WTC11 (cell line): ENCODE measurements around the gene ACMSD. TPM values are rescaled to one million over a fixed set of nuclear protein-coding genes. Genes with fewer than 3 reads are reported as not detected.

Source experiments
- ATAC-seq: fragments of 200-7000 bp; cut with Tn5 transposase; 2 replicates; pipeline ENCODE4 v1.10.0; 2021; ENCODE audit warnings: mild to moderate bottlenecking, moderate library complexity
- CTCF ChIA-PET: fragments of 300-600 bp; sonication (Branson Sonifier 250); formaldehyde crosslinking; loops from one replicate; lab custom pipeline; 2021; ENCODE audit warnings: antibody characterized with exemption; lab: Charles Lee
- POLR2A ChIA-PET: fragments of 350-600 bp; sonication (Branson Sonifier 250); formaldehyde crosslinking; loops from one replicate; lab custom pipeline; 2021; ENCODE audit warnings: antibody characterized with exemption; lab: Charles Lee
- DNase-seq: peaks from one replicate; pipeline ENCODE4 v3.0.0; 2021; ENCODE audit warnings: low spot score
- H3K27ac Mint-ChIP-seq: 2 replicates; pipeline ENCODE4 v1.8.0; 2021; ENCODE audit warnings: mixed read lengths
- H3K27me3 Mint-ChIP-seq: 2 replicates; pipeline ENCODE4 v1.8.0; 2021; ENCODE audit warnings: low read depth, mild to moderate bottlenecking, moderate library complexity, mixed read lengths
- H3K36me3 Mint-ChIP-seq: 2 replicates; pipeline ENCODE4 v1.8.0; 2021; ENCODE audit warnings: mixed read lengths
- H3K4me1 Mint-ChIP-seq: 2 replicates; pipeline ENCODE4 v1.8.0; 2022; ENCODE audit warnings: mixed read lengths
- H3K4me3 Mint-ChIP-seq: 2 replicates; pipeline ENCODE4 v1.8.0; 2021; ENCODE audit warnings: mild to moderate bottlenecking, moderate library complexity, mixed read lengths
- H3K9me3 Mint-ChIP-seq: 2 replicates; pipeline ENCODE4 v1.8.0; 2021; ENCODE audit warnings: mixed read lengths
- ATF6 ChIP-seq: sonication (generic); formaldehyde crosslinking; IDR thresholded peaks from 2 replicates; pipeline ENCODE4 v1.8.1; 2023; ENCODE audit warnings: mild to moderate bottlenecking, missing genetic modification reagents
- CBFB ChIP-seq: sonication (generic); formaldehyde crosslinking; IDR thresholded peaks from 2 replicates; pipeline ENCODE4 v1.8.1; 2022; ENCODE audit warnings: mild to moderate bottlenecking, low read depth, missing genetic modification reagents
- ESRRA ChIP-seq: sonication (generic); formaldehyde crosslinking; IDR thresholded peaks from 2 replicates; pipeline ENCODE4 v1.8.1; 2022; ENCODE audit warnings: mild to moderate bottlenecking, missing genetic modification reagents, borderline replicate concordance
- FOXK1 ChIP-seq: sonication (generic); formaldehyde crosslinking; IDR thresholded peaks from 2 replicates; pipeline ENCODE4 v1.8.0; 2022; ENCODE audit warnings: mild to moderate bottlenecking, moderate library complexity, missing genetic modification reagents
- GABPB1 ChIP-seq: sonication (generic); formaldehyde crosslinking; IDR thresholded peaks from 2 replicates; pipeline ENCODE4 v1.8.1; 2023; ENCODE audit warnings: mild to moderate bottlenecking, missing genetic modification reagents
- IRF1 ChIP-seq: sonication (generic); formaldehyde crosslinking; IDR thresholded peaks from 2 replicates; pipeline ENCODE4 v1.8.0; 2023; ENCODE audit warnings: missing genetic modification reagents
- JAZF1 ChIP-seq: fragments of 250-450 bp; sonication (Bioruptor Pico); IDR thresholded peaks from 2 replicates; pipeline ENCODE4 v1.9.0; 2021; ENCODE audit warnings: moderate library complexity, mild to moderate bottlenecking, inconsistent platforms
- MLX ChIP-seq: sonication (generic); formaldehyde crosslinking; IDR thresholded peaks from 2 replicates; pipeline ENCODE4 v1.8.1; 2023; ENCODE audit warnings: mild to moderate bottlenecking, missing genetic modification reagents, moderate library complexity
- MXD4 ChIP-seq: fragments of 250-450 bp; sonication (Bioruptor Pico); IDR thresholded peaks from 2 replicates; pipeline ENCODE4 v1.8.0; 2021; ENCODE audit warnings: mild to moderate bottlenecking, moderate library complexity, borderline replicate concordance
- MYBL2 ChIP-seq: sonication (generic); formaldehyde crosslinking; IDR thresholded peaks from 2 replicates; pipeline ENCODE4 v1.8.1; 2023; ENCODE audit warnings: mild to moderate bottlenecking, moderate library complexity, missing genetic modification reagents
- PRDM15 ChIP-seq: sonication (generic); formaldehyde crosslinking; IDR thresholded peaks from 2 replicates; pipeline ENCODE4 v1.8.0; 2022; ENCODE audit warnings: missing genetic modification reagents
- SP1 ChIP-seq: sonication (generic); formaldehyde crosslinking; conservative IDR thresholded peaks from 2 replicates; pipeline ENCODE4 v1.8.1; 2022; ENCODE audit warnings: missing genetic modification reagents
- ZNF121 ChIP-seq: sonication (generic); formaldehyde crosslinking; IDR thresholded peaks from 2 replicates; pipeline ENCODE4 v1.8.0; 2023; ENCODE audit warnings: missing genetic modification reagents
- ZNF232 ChIP-seq: sonication (generic); formaldehyde crosslinking; IDR thresholded peaks from 2 replicates; pipeline ENCODE4 v1.8.0; 2022; ENCODE audit warnings: mild to moderate bottlenecking, missing genetic modification reagents
- ZNF263 ChIP-seq: sonication (generic); formaldehyde crosslinking; IDR thresholded peaks from 2 replicates; pipeline ENCODE4 v1.8.1; 2022; ENCODE audit warnings: low read depth, mild to moderate bottlenecking, moderate library complexity, missing genetic modification reagents
- ZNF317 ChIP-seq: sonication (generic); formaldehyde crosslinking; IDR thresholded peaks from 2 replicates; pipeline ENCODE4 v1.8.1; 2023; ENCODE audit warnings: low read depth, mild to moderate bottlenecking, moderate library complexity, missing genetic modification reagents, borderline replicate concordance
- ZNF396 ChIP-seq: fragments of 250-450 bp; sonication (Bioruptor Pico); IDR thresholded peaks from 2 replicates; pipeline ENCODE4 v1.8.0; 2021; ENCODE audit warnings: mild to moderate bottlenecking, moderate library complexity, borderline replicate concordance
- ZNF512 ChIP-seq: sonication (generic); formaldehyde crosslinking; IDR thresholded peaks from 2 replicates; pipeline ENCODE4 v1.8.1; 2022; ENCODE audit warnings: missing genetic modification reagents, borderline replicate concordance
- total RNA-seq: library from RNA; stranded (reverse); gene quantifications from 3 replicates; pipeline ENCODE4 v1.2.3, GENCODE V29; 2021

Gene ACMSD
- total RNA-seq, 1 experiment from 2014 or later: not detected

GRCh38 chr2:134835471-134835870 lies 2.9 kb upstream of the ACMSD start:
- H3K27ac Mint-ChIP-seq: no peak overlapping the region
- ChIA-PET CTCF (no interaction called here), POLR2A (no interaction called here)
- ATAC-seq: no peak
- H3K9me3 Mint-ChIP-seq: peaks cover 28% of the 10 kb centered on the region
- H3K4me1 Mint-ChIP-seq: peaks cover 8% of the 10 kb centered on the region; the same call in 1 of the 2 replicates
- DNase-seq: no peak
- H3K4me3 Mint-ChIP-seq: no peak overlapping the region
- TF ChIP-seq MYBL2 (CRISPR knock-in tag) (no peak), ZNF317 (CRISPR knock-in tag) (peak; percentile 58; the same call in 1 of the 2 replicates)
- H3K27me3 Mint-ChIP-seq: no peaks in the 10 kb centered on the region; the same call in 1 of the 2 replicates
- peaks cover 19% of the 10 kb centered on the region for H3K36me3 Mint-ChIP-seq

GRCh38 chr2:134836986-134837385 lies 1.4 kb upstream of the ACMSD start:
- no peak overlapping the region for H3K4me3 Mint-ChIP-seq
- TF ChIP-seq PRDM15 (CRISPR knock-in tag) (no peak), MXD4 (CRISPR knock-in tag) (no peak), ZNF121 (no peak), GABPB1 (no peak)
- no peaks in the 10 kb centered on the region for H3K27me3 Mint-ChIP-seq
- H3K27ac Mint-ChIP-seq: no peak overlapping the region
- peaks cover 19% of the 10 kb centered on the region for H3K36me3 Mint-ChIP-seq
- peaks cover 25% of the 10 kb centered on the region for H3K9me3 Mint-ChIP-seq
- peaks cover 8% of the 10 kb centered on the region; the same call in 1 of the 2 replicates for H3K4me1 Mint-ChIP-seq
- ChIA-PET CTCF (no interaction called here), POLR2A (no interaction called here)
- ATAC-seq (no peak), DNase-seq (no peak)

GRCh38 chr2:134839649-134840048 lies 1.2 kb downstream of the ACMSD start:
- ATAC-seq (no peak), DNase-seq (no peak)
- H3K4me3 Mint-ChIP-seq: no peak overlapping the region
- no peak overlapping the region for H3K27ac Mint-ChIP-seq
- CTCF ChIA-PET: no interaction called here
- H3K27me3 Mint-ChIP-seq: no peaks in the 10 kb centered on the region
- H3K9me3 Mint-ChIP-seq: peaks cover 25% of the 10 kb centered on the region
- H3K36me3 Mint-ChIP-seq: peaks cover 19% of the 10 kb centered on the region
- H3K4me1 Mint-ChIP-seq: peaks cover 19% of the 10 kb centered on the region; the same call in 1 of the 2 replicates
- POLR2A ChIA-PET: interaction anchor here (0.5 kb wide), 1 partner anchor 21 kb away, joined by 3 read pairs; no protein-coding TSS in a partner anchor
- TF ChIP-seq ZNF512: no peak
- no peak for TF ChIP-seq MLX (CRISPR knock-in tag)
- TF ChIP-seq ZNF263: no peak
- no peak for TF ChIP-seq ZNF396
- no peak for TF ChIP-seq ATF6 (CRISPR knock-in tag)
- TF ChIP-seq JAZF1 (CRISPR knock-in tag): no peak
- TF ChIP-seq ESRRA: no peak
- TF ChIP-seq FOXK1 (CRISPR knock-in tag): no peak
- TF ChIP-seq IRF1 (CRISPR knock-in tag): no peak
- no peak for TF ChIP-seq SP1
- no peak for TF ChIP-seq PRDM15 (CRISPR knock-in tag)
- no peak for TF ChIP-seq ZNF232 (CRISPR knock-in tag)
- TF ChIP-seq CBFB (CRISPR knock-in tag): no peak
